ENCODE data around the gene TSR3. TPM values are rescaled to one million over a fixed set of nuclear protein-coding genes. Genes with fewer than 3 reads are reported as not detected.

TSR3 gene
- total and polyA plus RNA-seq, 2 donors from 2014 or later: 44.8 to 95.4 TPM

DNA sequence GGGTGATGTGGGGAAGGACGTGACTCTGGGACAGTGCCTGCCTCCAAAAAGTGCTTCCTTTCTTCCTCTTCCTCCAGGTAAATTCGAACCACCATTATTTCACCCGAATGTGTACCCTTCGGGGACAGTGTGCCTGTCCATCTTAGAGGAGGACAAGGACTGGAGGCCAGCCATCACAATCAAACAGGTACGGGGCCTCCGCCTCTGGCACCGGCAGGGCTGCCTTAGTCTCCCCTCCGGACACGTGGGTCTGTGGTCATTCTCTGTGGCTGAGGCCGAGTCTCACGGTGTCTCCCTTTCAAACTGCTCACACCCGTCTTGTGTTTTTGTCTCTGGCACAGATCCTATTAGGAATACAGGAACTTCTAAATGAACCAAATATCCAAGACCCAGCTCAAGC, 31.6 kb downstream of the TSR3 start:
- H3K9me3 ChIP-seq (ENCODE audit: control insufficient read depth in 2 of 3, insufficient read depth in 1 of 3, low read length in 3 of 3): no peaks in the 10 kb centered on the region
- DNase-seq: no peak
- TF ChIP-seq, protein P1, sequence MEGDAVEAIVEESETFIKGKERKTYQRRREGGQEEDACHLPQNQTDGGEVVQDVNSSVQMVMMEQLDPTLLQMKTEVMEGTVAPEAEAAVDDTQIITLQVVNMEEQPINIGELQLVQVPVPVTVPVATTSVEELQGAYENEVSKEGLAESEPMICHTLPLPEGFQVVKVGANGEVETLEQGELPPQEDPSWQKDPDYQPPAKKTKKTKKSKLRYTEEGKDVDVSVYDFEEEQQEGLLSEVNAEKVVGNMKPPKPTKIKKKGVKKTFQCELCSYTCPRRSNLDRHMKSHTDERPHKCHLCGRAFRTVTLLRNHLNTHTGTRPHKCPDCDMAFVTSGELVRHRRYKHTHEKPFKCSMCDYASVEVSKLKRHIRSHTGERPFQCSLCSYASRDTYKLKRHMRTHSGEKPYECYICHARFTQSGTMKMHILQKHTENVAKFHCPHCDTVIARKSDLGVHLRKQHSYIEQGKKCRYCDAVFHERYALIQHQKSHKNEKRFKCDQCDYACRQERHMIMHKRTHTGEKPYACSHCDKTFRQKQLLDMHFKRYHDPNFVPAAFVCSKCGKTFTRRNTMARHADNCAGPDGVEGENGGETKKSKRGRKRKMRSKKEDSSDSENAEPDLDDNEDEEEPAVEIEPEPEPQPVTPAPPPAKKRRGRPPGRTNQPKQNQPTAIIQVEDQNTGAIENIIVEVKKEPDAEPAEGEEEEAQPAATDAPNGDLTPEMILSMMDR (IDR thresholded peaks at IDR 0.05; ENCODE audit: borderline replicate concordance, extremely low read depth, insufficient read depth): no peak
- FAIRE-seq: no peak
- intact Hi-C loops (cut with DNase I): no loop called here
- H3K27ac ChIP-seq (ENCODE audit: low read depth in 2 of 2, low read length in 2 of 2): no peak overlapping the region
- H3K27me3 ChIP-seq (ENCODE audit: control insufficient read depth, insufficient read depth, low read length): no peaks in the 10 kb centered on the region
- no peaks in the 10 kb centered on the region for H3K4me1 ChIP-seq (ENCODE audit: control insufficient read depth in 2 of 3, insufficient read depth in 2 of 3, low read depth in 1 of 3, low read length in 3 of 3)
- no peak overlapping the region for H3K4me3 ChIP-seq (ENCODE audit: low read length in 3 of 3)
- no peak overlapping the region for H3K9ac ChIP-seq (ENCODE audit: low read length in 3 of 3)
- peaks cover 11 to 74% (median 40%) of the 10 kb centered on the region in 3 donors for H3K36me3 ChIP-seq (ENCODE audit: control insufficient read depth in 2 of 3, insufficient read depth in 3 of 3, low read length in 3 of 3)

DNA sequence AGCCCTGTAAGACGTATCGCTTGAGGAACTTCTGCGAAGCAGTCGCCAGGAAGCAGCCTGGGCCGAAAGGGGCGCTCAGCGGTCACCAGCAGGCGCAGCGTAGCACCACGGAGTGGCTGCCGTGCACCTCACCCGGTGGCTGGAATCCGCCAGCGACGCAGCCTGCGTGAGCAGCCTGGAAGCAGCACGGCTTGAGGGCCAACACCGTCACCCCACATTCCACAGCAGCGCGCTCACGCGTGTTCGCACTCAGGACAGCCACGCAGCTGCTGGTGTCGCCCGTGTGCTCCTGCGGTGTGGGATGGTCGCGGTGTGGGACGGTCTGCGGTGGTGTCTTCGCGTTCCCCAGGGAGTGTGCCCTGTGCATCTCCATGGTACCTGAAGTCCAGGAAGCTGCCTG, 32.6 kb downstream of the TSR3 start:
- H3K36me3 ChIP-seq (ENCODE audit: control insufficient read depth in 2 of 3, insufficient read depth in 3 of 3, low read length in 3 of 3): peaks cover 11 to 64% (median 44%) of the 10 kb centered on the region in 3 donors
- H3K27me3 ChIP-seq (ENCODE audit: control insufficient read depth, insufficient read depth, low read length): no peaks in the 10 kb centered on the region
- no peaks in the 10 kb centered on the region for H3K4me1 ChIP-seq (ENCODE audit: control insufficient read depth in 2 of 3, insufficient read depth in 2 of 3, low read depth in 1 of 3, low read length in 3 of 3)
- intact Hi-C loops (cut with DNase I): no loop called here
- TF ChIP-seq, protein P1 (IDR thresholded peaks at IDR 0.05; ENCODE audit: borderline replicate concordance, extremely low read depth, insufficient read depth): no peak
- H3K9me3 ChIP-seq (ENCODE audit: control insufficient read depth in 2 of 3, insufficient read depth in 1 of 3, low read length in 3 of 3): no peaks in the 10 kb centered on the region
- H3K4me3 ChIP-seq (ENCODE audit: low read length in 3 of 3): no peak overlapping the region
- no peak for DNase-seq
- no peak overlapping the region for H3K27ac ChIP-seq (ENCODE audit: low read depth in 2 of 2, low read length in 2 of 2)
- H3K9ac ChIP-seq (ENCODE audit: low read length in 3 of 3): no peak overlapping the region
- FAIRE-seq: no peak

DNA sequence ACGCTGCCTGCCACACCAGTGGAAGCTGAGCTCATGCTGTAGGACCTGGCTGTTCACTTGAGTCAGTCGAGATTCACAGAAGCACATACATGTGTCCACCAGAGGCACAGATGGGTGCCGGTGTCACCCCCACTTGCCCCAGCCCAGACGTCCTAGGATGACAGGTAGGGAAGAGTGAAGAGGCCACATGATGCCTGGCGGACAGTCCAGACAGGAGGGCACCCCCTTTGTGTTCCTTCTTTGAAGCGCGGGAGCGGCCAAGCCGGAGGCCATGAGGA, 33.5 kb downstream of the TSR3 start:
- Histone ChIP-seq H3K4me3 (ENCODE audit: low read length in 3 of 3) (no peak overlapping the region), H3K27me3 (ENCODE audit: control insufficient read depth, insufficient read depth, low read length) (no peaks in the 10 kb centered on the region), H3K9ac (ENCODE audit: low read length in 3 of 3) (no peak overlapping the region), H3K4me1 (ENCODE audit: control insufficient read depth in 2 of 3, insufficient read depth in 2 of 3, low read depth in 1 of 3, low read length in 3 of 3) (no peaks in the 10 kb centered on the region), H3K9me3 (ENCODE audit: control insufficient read depth in 2 of 3, insufficient read depth in 1 of 3, low read length in 3 of 3) (no peaks in the 10 kb centered on the region), H3K27ac (ENCODE audit: low read depth in 2 of 2, low read length in 2 of 2) (no peak overlapping the region), H3K36me3 (ENCODE audit: control insufficient read depth in 2 of 3, insufficient read depth in 3 of 3, low read length in 3 of 3) (peaks cover 11 to 59% (median 44%) of the 10 kb centered on the region in 3 donors)
- DNase-seq: no peak
- no peak for FAIRE-seq
- intact Hi-C loops (cut with DNase I): no loop called here
- TF ChIP-seq, protein P1 (IDR thresholded peaks at IDR 0.05; ENCODE audit: borderline replicate concordance, extremely low read depth, insufficient read depth): no peak

Measured in kidney (tissue), 14 donors.